ENCODE data around the gene PIGA. TPM values are rescaled to one million over a fixed set of nuclear protein-coding genes. Genes with fewer than 3 reads are reported as not detected.
"Not testable (repeated sequence)": the region's sequence is repeated elsewhere in the genome, so short reads cannot be mapped to it uniquely, and the experiment has no call there.

Gene PIGA
- polyA plus RNA-seq, 12 donors: 5.8 to 16.7 (median 7.1) TPM; not detected in 2

DNA sequence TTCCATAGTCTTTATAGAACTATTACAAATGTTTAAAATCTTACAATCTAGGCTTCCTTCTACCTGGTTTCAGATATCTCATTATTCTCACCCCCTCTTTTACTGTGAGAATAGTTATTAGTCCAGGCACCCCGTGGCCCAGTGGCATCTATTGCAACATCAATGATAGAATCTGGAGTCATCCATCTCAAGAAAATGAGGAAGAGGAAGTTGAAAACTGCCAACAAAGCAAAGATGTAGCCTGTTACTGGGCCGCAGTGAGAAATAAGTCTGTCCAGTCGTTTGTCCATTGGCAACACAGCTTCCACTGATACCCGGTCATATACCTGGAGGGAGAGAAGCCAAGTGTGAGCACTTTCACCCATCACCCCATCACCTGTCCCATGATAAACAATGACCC is 13.9 kb downstream of the PIGA start:
- no peak for DNase-seq

DNA sequence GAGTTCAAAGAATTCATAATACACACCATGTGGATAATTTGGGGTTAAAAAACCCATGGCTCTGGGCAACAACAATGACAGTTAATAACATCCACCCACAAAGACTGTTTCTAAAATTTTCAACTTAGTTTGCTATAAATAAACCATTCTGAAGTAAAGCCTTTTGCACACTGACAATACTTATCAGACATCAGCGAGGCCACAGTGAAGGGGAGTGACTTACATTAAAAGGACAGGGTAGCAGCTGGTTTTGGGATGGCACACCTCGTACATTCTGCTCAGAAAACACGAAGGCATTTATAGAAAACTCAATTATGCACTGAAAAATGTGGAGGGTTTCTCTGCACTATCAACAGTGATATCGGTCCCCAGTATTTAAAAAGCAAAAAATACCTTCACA is 15.0 kb downstream of the PIGA start:
- DNase-seq: no peak

DNA sequence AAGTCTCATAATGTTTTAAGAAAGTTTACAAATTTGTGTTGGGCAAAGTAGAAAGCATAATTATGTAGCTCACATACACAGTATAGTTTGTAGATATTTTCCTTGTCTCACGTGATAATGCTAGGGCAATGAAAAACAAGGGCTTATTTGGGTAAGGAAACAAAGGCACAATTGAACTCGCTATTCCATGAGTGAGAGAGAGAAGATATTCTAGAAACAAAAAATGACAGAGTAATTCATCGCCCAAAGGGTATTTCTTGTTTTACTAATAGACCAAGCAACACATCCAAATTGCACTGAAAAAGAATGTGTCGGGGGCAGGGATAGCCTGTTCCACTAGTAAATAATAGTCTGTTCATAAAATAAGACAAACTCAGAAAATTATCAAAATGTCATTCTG is 16.2 kb downstream of the PIGA start:
- DNase-seq: no peak

DNA sequence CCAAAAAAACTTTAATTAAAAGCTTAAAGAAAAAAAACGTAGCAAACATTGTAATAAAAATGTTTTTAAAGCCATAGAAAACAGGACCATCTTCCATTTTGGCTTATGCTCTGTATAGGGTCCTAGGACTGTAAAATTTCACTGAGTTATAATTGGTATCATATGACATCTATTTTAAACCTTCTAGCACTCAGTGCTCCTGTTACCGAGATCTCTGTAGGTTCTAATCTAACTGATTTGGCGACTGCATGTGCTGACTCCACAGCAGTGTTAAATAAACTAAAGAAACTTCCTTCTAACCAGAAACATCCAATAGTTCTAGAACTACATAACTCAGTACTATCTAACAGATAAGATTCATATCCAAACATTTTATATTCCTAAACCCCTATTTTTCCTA is 19.8 kb downstream of the PIGA start, which contains the start of gene ASB11:
ASB11 (minus strand) TSS at position 132 of the 400 bp plus-strand sequence; CDS start at position 97, 35 bp downstream.
- no peak for DNase-seq

DNA sequence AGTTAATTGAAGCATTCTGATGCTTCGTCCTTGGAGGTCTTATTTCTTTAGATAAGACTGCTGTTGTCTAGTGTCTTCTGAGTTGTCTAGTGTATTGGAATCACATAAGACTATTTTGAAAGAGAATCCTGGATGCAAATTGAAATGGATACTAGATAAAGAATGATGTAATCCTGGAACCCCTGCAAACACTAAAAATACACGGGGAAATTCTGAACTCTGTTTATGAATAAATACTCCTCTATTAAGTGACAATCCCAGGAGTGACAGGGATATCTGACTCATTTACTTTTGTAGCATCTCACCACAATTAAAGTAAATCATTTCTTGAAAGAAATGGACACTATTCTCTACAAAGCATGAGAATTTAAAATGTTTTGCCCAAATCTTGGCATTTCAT is 20.9 kb downstream of the PIGA start:
- no peak for DNase-seq

DNA sequence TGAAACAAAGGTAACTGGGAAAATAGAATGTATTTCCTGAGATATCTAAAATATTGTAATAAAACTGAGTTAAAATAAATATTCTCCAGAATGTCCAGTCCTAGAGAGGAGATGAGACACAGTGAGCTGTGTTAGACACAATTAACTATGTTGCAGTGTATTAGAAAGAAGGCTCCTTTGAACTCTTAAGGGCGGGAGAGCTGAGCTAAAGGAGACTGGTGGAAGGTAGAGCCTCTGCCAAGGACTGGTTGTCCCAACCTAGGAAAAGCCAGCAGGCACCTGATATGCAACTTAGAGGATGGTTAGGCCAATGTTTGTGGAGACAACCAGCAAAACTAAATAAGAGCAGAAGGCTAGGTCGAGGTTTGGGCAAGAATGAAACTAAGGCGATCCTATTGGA is 24.2 kb downstream of the PIGA start:
- DNase-seq: no peak

DNA sequence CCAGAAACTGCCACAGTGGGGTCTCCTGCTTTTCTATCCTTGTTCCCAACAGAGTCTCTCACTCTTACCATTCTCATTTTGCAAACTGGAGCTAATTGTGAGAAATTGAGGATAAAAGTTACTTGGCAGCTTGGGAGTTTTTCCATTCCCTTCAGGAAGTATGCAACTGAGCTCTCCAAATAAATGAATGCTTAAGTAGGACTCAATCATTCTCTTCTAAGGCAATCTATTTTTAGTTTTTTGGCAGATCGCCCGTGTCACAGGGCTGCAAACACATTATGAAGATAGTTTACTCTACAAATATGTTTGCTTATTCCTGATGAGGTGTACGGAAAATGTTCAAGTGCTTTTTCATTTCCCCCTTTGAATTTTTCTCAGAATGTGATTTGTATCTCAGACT is 25.2 kb downstream of the PIGA start:
- peak; percentile 73 for DNase-seq

DNA sequence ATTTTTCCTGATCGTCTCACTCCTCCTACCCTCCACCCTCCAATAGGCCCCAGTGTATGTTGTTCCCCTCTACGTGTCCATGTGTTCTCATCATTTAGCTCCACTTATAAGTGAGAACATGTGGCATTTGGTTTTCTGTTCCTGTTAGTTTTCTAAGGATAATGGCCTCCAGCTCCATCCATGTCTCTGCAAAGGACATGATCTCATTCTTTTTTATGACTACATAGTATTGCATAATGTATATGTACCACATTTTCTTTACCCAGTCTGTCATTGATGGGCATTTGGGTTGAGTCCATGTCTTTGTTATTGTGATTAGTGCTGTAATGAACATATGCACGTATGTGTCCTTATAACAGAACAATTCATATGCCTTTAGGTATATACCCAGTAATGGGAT is 29.4 kb downstream of the PIGA start:
- DNase-seq: not testable (repeated sequence)

DNA sequence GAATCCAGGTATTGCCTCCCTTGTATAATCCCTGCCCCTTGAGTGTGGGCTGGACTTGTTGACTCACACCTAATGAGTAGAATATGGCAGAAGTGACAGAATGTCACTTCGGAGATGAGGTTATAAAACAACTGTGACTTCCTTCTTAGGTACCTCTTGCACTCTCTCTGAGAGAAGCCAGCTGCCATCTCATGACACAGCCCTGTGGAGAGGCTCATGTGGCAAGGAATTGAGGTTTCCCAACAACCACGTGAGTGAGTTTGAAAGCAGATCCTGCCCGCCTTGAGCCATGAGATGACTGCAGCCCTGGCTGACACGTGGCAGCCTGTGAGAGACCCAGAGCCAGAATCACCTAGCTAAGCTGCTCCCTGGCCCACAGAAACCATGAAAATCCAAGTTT is 33.4 kb downstream of the PIGA start:
- no peak for DNase-seq

DNA sequence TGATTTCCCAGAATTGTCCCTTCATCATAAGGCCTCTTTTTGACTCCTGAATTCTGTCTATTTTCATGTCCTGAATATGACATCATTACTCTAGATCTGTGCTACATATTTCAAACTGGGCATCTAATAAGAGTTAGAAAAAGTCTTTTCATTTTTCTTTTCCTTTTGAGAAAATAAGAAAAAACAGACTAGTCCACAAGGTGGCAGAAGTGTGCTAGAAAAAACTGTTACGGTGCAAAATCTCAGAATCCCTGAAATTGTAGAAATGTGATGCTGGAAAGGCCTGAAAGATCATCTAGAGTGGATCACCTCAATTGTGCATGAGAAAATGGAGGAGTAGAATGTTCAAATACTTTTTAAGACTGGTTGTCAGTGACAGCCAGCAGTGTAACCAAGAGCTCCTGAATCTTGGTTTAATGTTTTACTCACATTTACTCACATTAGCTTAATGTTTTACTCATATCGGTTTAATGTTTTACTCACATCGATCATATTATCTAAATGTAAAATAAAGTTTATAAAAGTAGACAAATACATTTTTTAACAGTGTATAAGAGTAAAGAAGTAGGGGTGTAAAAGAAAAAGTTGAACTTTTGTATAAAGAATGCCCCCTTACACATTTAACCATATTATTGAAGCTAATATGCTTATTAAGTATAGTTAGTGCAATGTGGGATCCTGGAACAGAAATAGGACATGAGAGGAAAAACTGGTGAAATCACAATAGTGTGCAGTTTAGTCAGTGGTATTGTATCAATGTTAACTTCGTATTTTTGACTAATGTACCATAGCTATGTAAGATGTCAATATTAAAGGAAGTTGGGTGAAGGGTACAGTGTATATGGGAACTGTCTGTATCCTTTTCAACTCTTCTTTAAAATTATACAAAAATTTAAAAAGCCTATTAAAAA is 35.1 kb downstream of the PIGA start:
- DNase-seq: peak; percentile 29

DNA sequence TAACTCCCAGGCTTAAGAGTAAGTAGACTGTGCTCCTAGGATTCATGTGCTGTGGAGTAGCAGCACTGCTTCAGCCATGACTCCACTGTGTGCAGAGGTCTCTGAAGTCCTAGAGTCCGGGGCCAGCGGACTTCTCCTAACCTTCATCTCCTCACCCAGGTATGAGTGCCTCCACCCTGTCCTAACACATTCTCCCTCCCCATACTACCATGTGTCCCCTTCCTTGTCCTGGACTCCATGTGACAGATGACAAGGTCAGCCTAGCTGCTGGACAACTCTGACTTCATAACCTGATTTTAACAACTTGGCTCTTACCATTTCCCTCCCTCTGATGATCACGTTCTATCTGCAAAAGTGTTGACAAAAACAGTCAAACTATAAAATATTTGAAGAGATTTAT is 36.5 kb downstream of the PIGA start:
- DNase-seq: no peak

DNA sequence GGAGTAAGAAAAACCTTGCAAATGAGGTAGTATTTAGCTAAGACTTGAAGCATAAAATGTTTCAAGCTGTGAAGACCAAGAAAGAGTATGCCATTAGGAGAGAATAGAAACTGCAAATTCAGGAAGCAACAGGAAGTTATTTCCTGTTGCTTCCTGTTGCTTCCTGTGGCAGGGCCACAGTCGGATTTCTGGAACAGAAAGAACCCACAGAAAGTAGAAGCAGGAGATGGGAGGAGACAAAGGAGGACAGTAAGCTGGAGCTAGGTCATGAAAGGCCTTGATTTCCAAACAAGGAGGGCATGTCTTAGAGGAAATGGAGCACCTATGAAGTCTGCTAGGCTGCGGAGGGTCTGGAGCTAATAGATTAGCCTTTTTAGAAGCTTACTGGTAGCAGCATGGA is 37.1 kb downstream of the PIGA start:
- DNase-seq: no peak

DNA sequence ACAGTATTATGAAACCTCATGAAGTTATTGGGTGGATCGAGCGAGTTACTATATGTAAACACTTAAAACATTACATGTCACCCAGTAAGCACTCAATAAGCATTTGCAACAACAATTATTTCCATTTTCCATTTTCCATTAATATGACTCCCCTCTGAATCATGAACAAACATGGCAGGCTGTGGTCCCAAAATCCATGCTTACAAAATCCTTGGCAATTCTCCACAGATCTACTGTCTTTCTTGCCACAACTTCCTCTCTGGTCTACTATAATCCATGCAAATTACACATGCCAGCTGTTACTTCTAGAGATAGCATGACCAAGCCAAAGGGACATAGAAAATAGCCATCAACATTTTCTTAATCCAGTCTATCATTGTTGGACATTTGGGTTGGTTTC is 41.9 kb downstream of the PIGA start:
- DNase-seq: no peak

DNA sequence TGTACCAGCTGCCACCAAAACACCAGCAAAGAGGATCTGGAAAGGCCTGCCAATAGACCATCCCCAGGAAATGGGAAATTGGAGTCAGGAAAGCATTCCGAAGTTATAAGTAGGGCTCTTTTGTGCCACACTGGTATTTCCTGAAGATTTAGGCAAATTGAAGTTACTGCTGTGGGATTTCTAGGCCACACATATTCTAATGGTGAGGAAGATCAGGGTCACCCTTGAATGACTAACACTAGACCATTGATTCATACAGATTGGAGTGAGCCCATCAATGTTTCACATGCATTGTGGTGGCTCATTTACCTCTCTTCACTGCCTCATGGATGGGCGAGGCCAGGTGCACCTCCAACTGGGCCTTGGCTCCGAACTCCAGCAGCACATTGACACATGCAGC is 42.5 kb downstream of the PIGA start:
- no peak for DNase-seq

DNA sequence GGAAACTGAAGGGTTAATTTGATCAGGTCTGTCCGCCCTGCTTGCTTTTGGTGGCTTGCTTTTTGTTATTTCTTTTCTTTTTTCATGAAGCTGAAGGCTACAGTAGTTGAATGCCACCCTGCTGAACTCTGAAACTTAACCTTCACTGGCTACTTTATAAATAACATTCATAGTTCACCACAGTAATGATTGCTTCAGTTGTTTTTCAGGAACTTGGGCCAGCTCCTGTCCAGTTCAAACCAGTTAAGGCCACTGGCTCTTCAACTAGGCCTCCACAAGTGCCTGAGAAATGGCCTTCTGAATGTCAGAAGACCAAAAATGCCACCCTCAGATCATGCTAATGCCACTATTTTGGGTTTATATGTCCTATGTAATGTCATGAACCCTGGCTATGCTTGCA is 57.7 kb downstream of the PIGA start:
- no peak for DNase-seq

DNA sequence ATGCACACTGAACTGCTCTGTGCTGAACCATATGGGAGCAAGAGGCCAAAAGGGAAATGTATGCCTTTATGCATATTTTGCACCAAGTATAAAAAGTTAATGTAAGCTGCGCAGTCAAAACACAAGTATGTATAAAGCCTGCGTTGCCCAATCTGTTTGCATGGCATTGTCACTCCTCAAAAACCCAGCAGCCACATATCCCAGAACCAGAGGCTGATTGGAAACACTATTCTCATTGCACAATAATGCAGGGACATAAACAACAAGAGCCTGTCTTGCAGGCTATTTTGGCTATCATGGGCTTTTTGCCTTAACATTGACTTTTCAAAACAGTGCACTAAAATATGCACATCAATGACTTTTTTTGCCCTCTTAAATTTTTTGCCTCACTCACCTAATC is 60.4 kb downstream of the PIGA start:
- no peak for DNase-seq

DNA sequence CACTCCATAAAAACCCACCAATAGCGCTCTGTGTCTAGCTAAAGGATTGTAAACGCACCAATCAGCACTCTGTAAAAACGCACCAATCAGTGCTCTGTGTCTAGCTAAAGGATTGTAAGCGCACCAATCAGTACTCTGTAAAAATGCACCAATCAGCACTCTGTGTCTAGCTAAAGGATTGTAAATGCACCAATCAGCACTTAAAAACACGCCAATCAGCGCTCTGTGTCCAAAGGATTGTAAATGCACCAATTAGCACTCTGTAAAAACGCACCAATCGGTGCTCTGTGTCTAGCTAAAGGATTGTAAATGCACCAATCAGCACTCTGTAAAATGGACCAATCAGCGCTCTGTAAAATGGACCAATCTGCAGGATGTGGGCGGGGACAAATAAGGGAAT is 62.0 kb downstream of the PIGA start:
- not testable (repeated sequence) for DNase-seq

DNA sequence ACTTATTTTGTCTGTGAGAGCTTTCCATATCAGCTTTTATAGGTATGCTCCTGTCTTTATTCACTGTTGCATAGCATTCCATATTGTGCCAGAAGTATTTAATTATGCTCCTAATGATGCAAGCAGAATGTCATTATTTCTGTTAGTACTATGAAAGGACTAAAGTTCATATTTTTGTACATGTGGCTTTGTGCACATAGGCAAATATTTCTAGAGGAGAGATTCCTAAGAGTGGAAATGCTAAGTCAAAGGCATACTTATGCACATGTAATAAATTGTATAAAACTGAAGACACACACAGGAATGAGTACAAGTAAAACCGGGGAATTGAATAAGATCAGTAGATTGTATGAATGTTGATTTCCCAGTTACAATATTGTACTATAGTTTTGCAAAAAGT is 63.6 kb downstream of the PIGA start:
- no peak for DNase-seq

DNA sequence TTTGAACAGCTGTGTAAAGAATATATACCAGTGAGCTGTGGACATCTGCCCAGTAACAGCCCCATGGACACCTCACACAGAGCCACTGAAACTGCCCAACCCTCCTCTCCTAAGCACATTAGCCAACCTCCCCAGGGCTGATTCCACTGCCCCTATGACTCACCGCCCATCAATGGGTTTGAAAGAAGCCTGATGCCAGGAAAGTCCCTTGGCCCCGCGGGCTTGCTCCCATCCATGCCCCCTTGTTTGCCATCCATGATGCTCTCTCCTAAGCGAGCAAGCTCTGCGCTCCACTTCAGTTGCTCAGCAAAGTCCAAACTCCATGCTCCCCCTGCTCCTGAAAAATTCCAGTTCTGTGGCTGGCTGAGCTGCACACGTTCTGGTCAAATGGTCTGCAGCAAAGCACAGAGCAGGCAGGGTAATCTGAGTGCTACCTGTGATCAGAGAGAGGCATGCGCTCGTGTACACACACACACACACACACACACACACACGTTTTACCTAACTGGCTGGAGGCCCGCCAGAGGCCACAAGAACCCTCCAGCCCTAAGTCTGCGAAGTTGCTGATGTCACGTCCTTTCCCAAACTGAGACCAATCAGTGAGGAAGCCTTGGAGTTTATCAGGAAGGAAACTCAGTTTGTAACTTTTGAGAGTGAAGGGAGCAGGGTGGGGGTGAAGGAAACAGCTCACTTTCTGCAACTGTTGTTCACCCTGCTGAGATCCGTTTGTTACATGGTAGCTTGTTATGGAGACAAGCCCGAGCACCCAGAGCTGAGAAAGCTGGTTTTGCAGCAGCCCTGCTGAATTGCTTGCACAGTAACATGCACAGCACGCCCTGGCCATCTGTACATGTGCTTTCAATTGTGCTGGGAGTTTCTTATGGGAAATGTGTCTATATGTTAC is 65.5 kb downstream of the PIGA start, which contains the start of gene ASB9:
ASB9 (minus strand) TSS at position 466 of the 904 bp plus-strand sequence; CDS start at position 257, 209 bp downstream.
- peak; percentile 22 for DNase-seq

All from muscle of arm (tissue), 12 donors.